HepG2 (cell line): ENCODE data around the gene PRMT7. TPM values are rescaled to one million over a fixed set of nuclear protein-coding genes. Genes with fewer than 3 reads are reported as not detected.

Experiments used
- ARHGAP35 ChIP-seq: sonication (generic); formaldehyde crosslinking; IDR thresholded peaks from 2 replicates; pipeline ENCODE4 v1.9.0; 2022; ENCODE audit warnings: mild to moderate bottlenecking, inconsistent platforms, moderate library complexity, missing genetic modification reagents, borderline replicate concordance
- ATF3 ChIP-seq: sonication (generic); formaldehyde crosslinking; IDR thresholded peaks from 2 replicates; pipeline ENCODE4 v1.4.0; 2020; ENCODE audit warnings: missing genetic modification reagents
- ELF3 ChIP-seq: IDR thresholded peaks from 2 replicates; pipeline ENCODE4 v1.6.1; 2016; ENCODE audit warnings: missing genetic modification reagents, missing compliant biosample characterization
- HBP1 ChIP-seq: IDR thresholded peaks from 2 replicates; pipeline ENCODE4 v1.6.1; 2016; ENCODE audit warnings: low read depth, control low read depth
- HDAC2 ChIP-seq: sonication (generic); formaldehyde crosslinking; IDR thresholded peaks from 2 replicates; pipeline ENCODE4 v1.4.0; 2020; ENCODE audit warnings: missing genetic modification reagents
- HOXA9 ChIP-seq: sonication (generic); formaldehyde crosslinking; IDR thresholded peaks from 2 replicates; pipeline ENCODE4 v1.8.1; 2022; ENCODE audit warnings: missing genetic modification reagents, mild to moderate bottlenecking, moderate library complexity, borderline replicate concordance
- MAX ChIP-seq: IDR thresholded peaks from 2 replicates; pipeline ENCODE4 v1.6.1; 2012; ENCODE audit warnings: inconsistent platforms
- MZF1 ChIP-seq: sonication (generic); formaldehyde crosslinking; IDR thresholded peaks from 2 replicates; pipeline ENCODE4 v1.8.1; 2023; ENCODE audit warnings: mild to moderate bottlenecking, missing genetic modification reagents, borderline replicate concordance
- NFE2L1 ChIP-seq: sonication (generic); formaldehyde crosslinking; IDR thresholded peaks from 2 replicates; pipeline ENCODE4 v1.4.0; 2020; ENCODE audit warnings: missing genetic modification reagents, mild to moderate bottlenecking, borderline replicate concordance
- SALL1 ChIP-seq: sonication (generic); formaldehyde crosslinking; IDR thresholded peaks from 2 replicates; pipeline ENCODE4 v1.8.0; 2022; ENCODE audit warnings: mild to moderate bottlenecking, missing genetic modification reagents
- SMYD3 ChIP-seq: sonication (generic); formaldehyde crosslinking; IDR thresholded peaks from 2 replicates; pipeline ENCODE4 v1.8.1; 2023; ENCODE audit warnings: mild to moderate bottlenecking, missing genetic modification reagents
- SP140L ChIP-seq: sonication (generic); formaldehyde crosslinking; IDR thresholded peaks from 2 replicates; pipeline ENCODE4 v1.4.0; 2020; ENCODE audit warnings: missing genetic modification reagents, borderline replicate concordance
- TBX2 ChIP-seq: sonication (generic); formaldehyde crosslinking; IDR thresholded peaks from 2 replicates; pipeline ENCODE4 v1.5.0; 2020; ENCODE audit warnings: missing genetic modification reagents, mild to moderate bottlenecking, borderline replicate concordance
- TEAD2 ChIP-seq: sonication (generic); formaldehyde crosslinking; IDR thresholded peaks from 2 replicates; pipeline ENCODE4 v1.9.0; 2021; ENCODE audit warnings: missing genetic modification reagents
- ZBTB3 ChIP-seq: sonication (generic); formaldehyde crosslinking; IDR thresholded peaks from 2 replicates; pipeline ENCODE4 v1.4.0; 2020; ENCODE audit warnings: low read depth, mild to moderate bottlenecking, moderate library complexity, missing genetic modification reagents, borderline replicate concordance
- ZNF160 ChIP-seq: sonication (generic); formaldehyde crosslinking; IDR thresholded peaks from 2 replicates; pipeline ENCODE4 v1.8.0; 2022; ENCODE audit warnings: mild to moderate bottlenecking, inconsistent platforms, missing genetic modification reagents
- ZNF296 ChIP-seq: sonication (generic); formaldehyde crosslinking; conservative IDR thresholded peaks from 2 replicates; pipeline ENCODE4 v1.5.0; 2020; ENCODE audit warnings: mild to moderate bottlenecking, missing genetic modification reagents
- ZNF331 ChIP-seq: sonication (generic); formaldehyde crosslinking; IDR thresholded peaks from 2 replicates; pipeline ENCODE4 v1.4.0; 2020; ENCODE audit warnings: missing genetic modification reagents
- ZNF431 ChIP-seq: sonication (generic); formaldehyde crosslinking; IDR thresholded peaks from 2 replicates; pipeline ENCODE4 v1.9.0; 2022; ENCODE audit warnings: missing genetic modification reagents, low read depth, mild to moderate bottlenecking, borderline replicate concordance
- ZNF468 ChIP-seq: sonication (generic); formaldehyde crosslinking; IDR thresholded peaks from 2 replicates; pipeline ENCODE4 v1.8.0; 2022; ENCODE audit warnings: mild to moderate bottlenecking, moderate library complexity, missing genetic modification reagents
- ZNF609 ChIP-seq: sonication (generic); formaldehyde crosslinking; IDR thresholded peaks from 2 replicates; pipeline ENCODE4 v1.4.0; 2020; ENCODE audit warnings: mild to moderate bottlenecking, missing genetic modification reagents, borderline replicate concordance
- ZNF761 ChIP-seq: sonication (generic); formaldehyde crosslinking; conservative IDR thresholded peaks from 2 replicates; pipeline ENCODE4 v1.4.0; 2020; ENCODE audit warnings: mild to moderate bottlenecking, missing genetic modification reagents
- polyA plus RNA-seq, 8 experiments: library from polyadenylated mRNA; depleted of rRNA in 3 of 8; stranded (reverse) in 7 of 8; unstranded in 1 of 8; fragments of >200 nt; fragmentation: Illumina TruSeq in 4 of 8; extraction: Trizol in 4 of 8; gene quantifications; 2 replicates each; pipeline versions ENCODE4 v1.2.1 to v1.2.3, GENCODE V29; 2011 to 2016; ENCODE audit warnings: low read depth in 4 of 8, missing spikeins in 1 of 8, mixed read lengths in 1 of 8; ENCODE audit not compliant: insufficient read depth in 1 of 8
- total RNA-seq, 5 experiments: library from RNA; depleted of rRNA; stranded (reverse); fragments of >200 nt; fragmentation: Illumina TruSeq; extraction: Trizol; gene quantifications; 2 replicates each; pipeline ENCODE4 v1.2.3, GENCODE V29; 2016; ENCODE audit warnings: low read depth in 1 of 5

PRMT7 gene
- total and polyA plus RNA-seq, 2 of the 13 experiments (the other 11 are each of a cell fraction or from before 2014, with no cell fraction given): 47.5 to 55.0 TPM

GRCh38 chr16:68310774-68311511 is at the start of gene PRMT7, which contains the start of gene SLC7A6OS (continued):
- TF ChIP-seq SALL1: peak; percentile 99
- peak; percentile 98 for TF ChIP-seq ZNF761 (CRISPR knock-in tag)
- peak; percentile 97 for TF ChIP-seq ELF3 (CRISPR knock-in tag)
- peak; percentile 99 for TF ChIP-seq TEAD2
- peak; percentile 90 for TF ChIP-seq ZNF296 (CRISPR knock-in tag)
- peak; percentile 99 for TF ChIP-seq SMYD3 (CRISPR knock-in tag)
- peak; percentile 90 for TF ChIP-seq ZNF609 (CRISPR knock-in tag)
- TF ChIP-seq ZNF431 (CRISPR knock-in tag): peak; percentile 96
- 0 out of 2 replicates have a peak, but pooled peaks have one; percentile 44 for TF ChIP-seq ZNF468
- peak; percentile 94 for TF ChIP-seq MZF1 (CRISPR knock-in tag)
- TF ChIP-seq HBP1 (CRISPR knock-in tag): peak; percentile 99
- peak; percentile 97 for TF ChIP-seq HDAC2
- peak; percentile 99 for TF ChIP-seq TBX2 (CRISPR knock-in tag)
- peak; percentile 94 for TF ChIP-seq SP140L (CRISPR knock-in tag)
- peak; percentile 88 for TF ChIP-seq ATF3 (CRISPR knock-in tag)
- peak; percentile 95 for TF ChIP-seq ZBTB3 (CRISPR knock-in tag)
- peak; percentile 97 for TF ChIP-seq NFE2L1
- peak; percentile 98 for TF ChIP-seq ARHGAP35 (CRISPR knock-in tag)
- peak; percentile 95 for TF ChIP-seq ZNF160 (CRISPR knock-in tag)
- TF ChIP-seq ZNF331 (CRISPR knock-in tag): peak; percentile 98
- peak; percentile 100 for TF ChIP-seq MAX
- peak; percentile 99 for TF ChIP-seq HOXA9 (CRISPR knock-in tag)
